SHP77 treated with DMSO at 0.1 percent for 48 hours (cell line): ENCODE measurements around the gene ZFYVE19.

Experiments
- DNase-seq: peaks from one replicate; lab custom pipeline; 2025; lab: John Stamatoyannopoulos, UW

Gene ZFYVE19

GRCh38 chr15:40815042-40815698, 8.3 kb downstream of the ZFYVE19 start:
- no peak for DNase-seq

- DNase-seq = no peak
These were observed 12.2 kb downstream of the ZFYVE19 start for GRCh38 chr15:40819048-40819447.

- DNase-seq = no peak
These were observed 14.3 kb downstream of the ZFYVE19 start for GRCh38 chr15:40821195-40821594.

GRCh38 chr15:40823572-40824343, 16.9 kb downstream of the ZFYVE19 start:
- no peak for DNase-seq

- no peak for DNase-seq
These were observed 19.0 kb downstream of the ZFYVE19 start for GRCh38 chr15:40825661-40826422.

- no peak for DNase-seq
These were observed 19.7 kb downstream of the ZFYVE19 start for GRCh38 chr15:40826423-40827075.

- no peak for DNase-seq
These were observed 21.7 kb downstream of the ZFYVE19 start, which contains the start of gene PPP1R14D for GRCh38 chr15:40828447-40829036. TSS of gene PPP1R14D (minus strand) at chr15:40828708. CDS start at chr15:40828641, 67 bp downstream.

GRCh38 chr15:40829115-40829514, 22.2 kb downstream of the ZFYVE19 start:
- DNase-seq = no peak

- DNase-seq = peak; percentile 97
These were observed 24.0 kb downstream of the ZFYVE19 start for GRCh38 chr15:40830884-40831283.

GRCh38 chr15:40831861-40832260, 25.0 kb downstream of the ZFYVE19 start:
- DNase-seq = no peak

GRCh38 chr15:40832903-40833302, 26.0 kb downstream of the ZFYVE19 start:
- no peak for DNase-seq

- DNase-seq = no peak
These were observed 29.1 kb downstream of the ZFYVE19 start for GRCh38 chr15:40836020-40836419.

- no peak for DNase-seq
These were observed 31.9 kb downstream of the ZFYVE19 start for GRCh38 chr15:40838756-40839155.

GRCh38 chr15:40841741-40842140, 34.9 kb downstream of the ZFYVE19 start:
- no peak for DNase-seq

- no peak for DNase-seq
These were observed 36.5 kb downstream of the ZFYVE19 start for GRCh38 chr15:40843261-40843884.

GRCh38 chr15:40843885-40844695, 37.2 kb downstream of the ZFYVE19 start, which contains the start of gene SPINT1:
TSS of gene SPINT1 (plus strand) at chr15:40844048. CDS start at chr15:40844555, 507 bp downstream.
- DNase-seq = no peak

GRCh38 chr15:40844696-40845030, 37.8 kb downstream of the ZFYVE19 start:
- no peak for DNase-seq

GRCh38 chr15:40845036-40845435, 38.1 kb downstream of the ZFYVE19 start:
- DNase-seq = no peak

GRCh38 chr15:40845511-40846284, 38.8 kb downstream of the ZFYVE19 start:
- DNase-seq = no peak

GRCh38 chr15:40846841-40847222, 39.9 kb downstream of the ZFYVE19 start:
- no peak for DNase-seq
